ENCODE data around the gene OR2S2.

Gene OR2S2

DNA sequence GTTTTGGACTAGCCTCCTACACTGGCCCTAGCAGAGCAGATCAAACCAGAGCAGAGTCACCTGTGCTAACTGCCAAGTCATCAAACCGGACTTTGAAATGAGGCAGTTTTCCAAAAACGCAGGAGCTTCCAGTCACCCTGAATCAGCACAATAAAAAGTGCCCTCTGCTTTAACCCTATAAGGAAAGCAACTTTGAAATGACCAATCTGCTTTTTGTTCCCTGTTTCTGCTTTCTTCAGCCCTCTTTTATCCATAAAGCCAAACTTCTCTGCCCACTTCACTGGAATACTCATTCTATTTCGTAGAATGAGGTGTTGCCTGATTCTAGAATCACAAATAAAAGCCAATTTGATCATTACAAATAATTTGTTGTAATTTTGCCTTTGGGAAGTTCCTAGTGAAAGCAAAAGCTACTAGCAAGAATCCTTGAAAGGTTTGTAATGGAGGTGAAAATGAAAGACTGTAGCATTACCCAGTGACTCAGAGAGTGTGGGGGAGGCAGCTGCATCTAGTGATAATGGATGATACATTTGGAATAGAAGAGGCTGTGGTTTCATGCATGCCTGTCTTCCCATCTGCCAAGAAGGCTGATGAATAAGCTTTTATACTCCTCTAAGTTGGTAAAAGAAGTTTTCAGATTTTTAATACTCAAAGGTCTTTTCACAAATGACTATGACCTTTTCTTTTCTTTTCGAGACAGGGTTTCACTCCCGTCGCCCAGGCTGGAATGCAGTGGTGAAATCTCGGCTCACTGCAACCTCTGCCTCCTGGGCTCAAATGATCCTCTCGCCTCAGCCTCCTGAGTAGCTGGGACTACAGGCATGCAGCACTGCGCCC, 33.8 kb downstream of the OR2S2 start:
- DNase-seq (ENCODE audit: low read depth), result peak; percentile 93
- peak overlapping the region; percentile 28 for H3K4me3 ChIP-seq (replicated peaks; ENCODE audit: low read depth, low read length)
- TF ChIP-seq, protein P1, sequence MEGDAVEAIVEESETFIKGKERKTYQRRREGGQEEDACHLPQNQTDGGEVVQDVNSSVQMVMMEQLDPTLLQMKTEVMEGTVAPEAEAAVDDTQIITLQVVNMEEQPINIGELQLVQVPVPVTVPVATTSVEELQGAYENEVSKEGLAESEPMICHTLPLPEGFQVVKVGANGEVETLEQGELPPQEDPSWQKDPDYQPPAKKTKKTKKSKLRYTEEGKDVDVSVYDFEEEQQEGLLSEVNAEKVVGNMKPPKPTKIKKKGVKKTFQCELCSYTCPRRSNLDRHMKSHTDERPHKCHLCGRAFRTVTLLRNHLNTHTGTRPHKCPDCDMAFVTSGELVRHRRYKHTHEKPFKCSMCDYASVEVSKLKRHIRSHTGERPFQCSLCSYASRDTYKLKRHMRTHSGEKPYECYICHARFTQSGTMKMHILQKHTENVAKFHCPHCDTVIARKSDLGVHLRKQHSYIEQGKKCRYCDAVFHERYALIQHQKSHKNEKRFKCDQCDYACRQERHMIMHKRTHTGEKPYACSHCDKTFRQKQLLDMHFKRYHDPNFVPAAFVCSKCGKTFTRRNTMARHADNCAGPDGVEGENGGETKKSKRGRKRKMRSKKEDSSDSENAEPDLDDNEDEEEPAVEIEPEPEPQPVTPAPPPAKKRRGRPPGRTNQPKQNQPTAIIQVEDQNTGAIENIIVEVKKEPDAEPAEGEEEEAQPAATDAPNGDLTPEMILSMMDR (IDR thresholded peaks at IDR 0.05; ENCODE audit: low read length, missing control alignments), result no peak

- no peak overlapping the region for H3K4me3 ChIP-seq (replicated peaks; ENCODE audit: low read depth, low read length)
- DNase-seq (ENCODE audit: low read depth), result no peak
- TF ChIP-seq, protein P1 (IDR thresholded peaks at IDR 0.05; ENCODE audit: low read length, missing control alignments), result no peak
Measured at GRCh38 chr9:35923598-35923926, 34.4 kb downstream of the OR2S2 start.

- no peak for DNase-seq (ENCODE audit: low read depth)
- TF ChIP-seq, protein P1 (IDR thresholded peaks at IDR 0.05; ENCODE audit: low read length, missing control alignments), result no peak
- H3K4me3 ChIP-seq (replicated peaks; ENCODE audit: low read depth, low read length), result no peak overlapping the region
Measured at GRCh38 chr9:35920051-35920620, 37.8 kb downstream of the OR2S2 start.

- TF ChIP-seq, protein P1 (IDR thresholded peaks at IDR 0.05; ENCODE audit: low read length, missing control alignments), result no peak
- H3K4me3 ChIP-seq (replicated peaks; ENCODE audit: low read depth, low read length), result no peak overlapping the region
- DNase-seq (ENCODE audit: low read depth), result no peak
Measured at GRCh38 chr9:35919212-35920008, 38.5 kb downstream of the OR2S2 start.

DNA sequence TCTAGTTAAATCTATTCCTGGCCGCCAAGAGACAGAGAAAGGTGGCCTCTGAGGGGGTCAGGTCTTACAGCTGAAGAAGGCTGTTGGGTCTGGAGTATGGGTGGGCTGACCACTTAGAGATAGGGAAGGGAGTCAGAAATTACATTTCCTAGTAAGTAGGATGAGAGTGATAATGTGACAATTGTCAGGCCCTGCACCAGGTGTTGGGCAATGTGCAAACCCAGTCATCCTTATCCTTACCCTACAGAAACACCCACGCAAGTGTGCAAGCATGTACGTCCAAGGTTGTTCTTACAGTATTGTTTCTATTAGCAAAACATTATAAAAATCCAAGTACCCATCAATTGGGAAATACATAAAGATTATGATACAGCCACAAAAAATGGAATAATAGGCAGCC, 39.2 kb downstream of the OR2S2 start:
- DNase-seq (ENCODE audit: low read depth), result no peak
- H3K4me3 ChIP-seq (replicated peaks; ENCODE audit: low read depth, low read length), result no peak overlapping the region
- TF ChIP-seq, protein P1 (IDR thresholded peaks at IDR 0.05; ENCODE audit: low read length, missing control alignments), result no peak

GRCh38 chr9:35917261-35917660, 40.7 kb downstream of the OR2S2 start:
- TF ChIP-seq, protein P1 (IDR thresholded peaks at IDR 0.05; ENCODE audit: low read length, missing control alignments), result no peak
- H3K4me3 ChIP-seq (replicated peaks; ENCODE audit: low read depth, low read length), result no peak overlapping the region
- DNase-seq (ENCODE audit: low read depth), result no peak

Data from fibroblast of pulmonary artery (primary cell).